Endothelial cell of umbilical vein (primary cell): ENCODE results near the gene ELF4.

Experiments
- CTCF ChIP-seq, 2 donors: IDR thresholded peaks; 1 replicate in 1 of 2; 2 replicates in 1 of 2; pipeline ENCODE4 v1.5.1; 2011; ENCODE audit warnings: low read length in 2 of 2, mild to moderate bottlenecking in 2 of 2, moderate library complexity in 2 of 2, control low read depth in 1 of 2, inconsistent platforms in 1 of 2, low read depth in 1 of 2; ENCODE audit not compliant: insufficient read depth in 1 of 2; ENCODE audit errors: extremely low read depth in 1 of 2
- EZH2 ChIP-seq: IDR thresholded peaks from 2 replicates; pipeline ENCODE4 v1.6.1; 2012; ENCODE audit warnings: borderline replicate concordance, low read depth, mild to moderate bottlenecking, moderate library complexity, low read length, inconsistent platforms; ENCODE audit not compliant: severe bottlenecking
- JUN ChIP-seq: IDR thresholded peaks from 2 replicates; pipeline ENCODE4 v1.6.1; 2011; ENCODE audit warnings: borderline replicate concordance, low read depth; ENCODE audit not compliant: insufficient read length, insufficient read depth
- MAX ChIP-seq: IDR thresholded peaks from 2 replicates; pipeline ENCODE4 v1.6.1; 2011; ENCODE audit not compliant: insufficient read depth, insufficient read length
- POLR2A ChIP-seq: IDR thresholded peaks from 2 replicates; pipeline ENCODE4 v1.6.1; 2012; ENCODE audit warnings: low read depth, mild to moderate bottlenecking, control low read depth, low read length
- POLR2AphosphoS5 ChIP-seq: IDR thresholded peaks from 2 replicates; pipeline ENCODE4 v1.6.1; 2012; ENCODE audit warnings: low read depth, mild to moderate bottlenecking, control low read depth, low read length, moderate library complexity; ENCODE audit not compliant: insufficient read depth

GRCh38 chrX:130111220-130112154, 1.2 kb upstream of the ELF4 start:
- TF ChIP-seq CTCF (IDR thresholded peaks at IDR 0.05; ENCODE audit: extremely low read depth in 1 of 2, insufficient read depth in 1 of 2, low read depth in 1 of 2, low read length in 2 of 2): no peak
- no peak for TF ChIP-seq POLR2AphosphoS5
- TF ChIP-seq JUN: no peak
- no peak for TF ChIP-seq POLR2A
- TF ChIP-seq MAX: no peak
- no peak for TF ChIP-seq EZH2
